Measurements from ENCODE around the gene MXD4.

Gene MXD4

GRCh38 chr4:2303686-2304320 is 41.9 kb upstream of the MXD4 start:
- H3K4me3 ChIP-seq (ENCODE audit: low read depth, low read length) = no peak overlapping the region
- no peaks in the 10 kb centered on the region for H3K36me3 ChIP-seq (replicated peaks)
- in situ Hi-C loops (cut with HindIII; ENCODE audit: low pct_ligation_motif_present, low sequenced_read_pairs) = no loop called here
- DNase-seq = no peak
- H3K27me3 ChIP-seq (replicated peaks) = no peaks in the 10 kb centered on the region
- H3K27ac ChIP-seq = no peak overlapping the region
- TF ChIP-seq CTCF (IDR thresholded peaks at IDR 0.05; ENCODE audit: low read depth, low read length, missing control alignments) = no peak

- DNase-seq = no peak
- H3K4me3 ChIP-seq (ENCODE audit: low read depth, low read length) = no peak overlapping the region
- in situ Hi-C loops (cut with HindIII; ENCODE audit: low pct_ligation_motif_present, low sequenced_read_pairs) = no loop called here
- H3K27me3 ChIP-seq (replicated peaks) = no peaks in the 10 kb centered on the region
- no peak overlapping the region for H3K27ac ChIP-seq
- H3K36me3 ChIP-seq (replicated peaks) = no peaks in the 10 kb centered on the region
- TF ChIP-seq CTCF (IDR thresholded peaks at IDR 0.05; ENCODE audit: low read depth, low read length, missing control alignments) = no peak
Observed at GRCh38 chr4:2303121-2303685, 41.3 kb upstream of the MXD4 start.

- H3K27me3 ChIP-seq (replicated peaks) = no peaks in the 10 kb centered on the region
- H3K36me3 ChIP-seq (replicated peaks) = no peaks in the 10 kb centered on the region
- no peak for DNase-seq
- no peak overlapping the region for H3K4me3 ChIP-seq (ENCODE audit: low read depth, low read length)
- no peak for TF ChIP-seq CTCF (IDR thresholded peaks at IDR 0.05; ENCODE audit: low read depth, low read length, missing control alignments)
- no peak overlapping the region for H3K27ac ChIP-seq
- in situ Hi-C loops (cut with HindIII; ENCODE audit: low pct_ligation_motif_present, low sequenced_read_pairs) = no loop called here
Observed at GRCh38 chr4:2302387-2303119, 40.6 kb upstream of the MXD4 start.

- no peak for DNase-seq
- TF ChIP-seq CTCF (IDR thresholded peaks at IDR 0.05; ENCODE audit: low read depth, low read length, missing control alignments) = no peak
- in situ Hi-C loops (cut with HindIII; ENCODE audit: low pct_ligation_motif_present, low sequenced_read_pairs) = no loop called here
- Histone ChIP-seq H3K27me3 (replicated peaks) (no peaks in the 10 kb centered on the region), H3K27ac (no peak overlapping the region), H3K4me3 (ENCODE audit: low read depth, low read length) (no peak overlapping the region), H3K36me3 (replicated peaks) (no peaks in the 10 kb centered on the region)
Observed at GRCh38 chr4:2301806-2302205, 39.9 kb upstream of the MXD4 start.

GRCh38 chr4:2301225-2301642 is 39.3 kb upstream of the MXD4 start:
- H3K27me3 ChIP-seq (replicated peaks) = no peaks in the 10 kb centered on the region
- H3K27ac ChIP-seq = no peak overlapping the region
- TF ChIP-seq CTCF (IDR thresholded peaks at IDR 0.05; ENCODE audit: low read depth, low read length, missing control alignments) = no peak
- no peak for DNase-seq
- in situ Hi-C loops (cut with HindIII; ENCODE audit: low pct_ligation_motif_present, low sequenced_read_pairs) = no loop called here
- no peaks in the 10 kb centered on the region for H3K36me3 ChIP-seq (replicated peaks)
- H3K4me3 ChIP-seq (ENCODE audit: low read depth, low read length) = no peak overlapping the region

All from brain microvascular endothelial cell (primary cell).